Measurements from ENCODE around the gene IDS.
"Not testable (repeated sequence)": the region's sequence is repeated elsewhere in the genome, so short reads cannot be mapped to it uniquely, and the experiment has no call there.

IDS gene

DNA sequence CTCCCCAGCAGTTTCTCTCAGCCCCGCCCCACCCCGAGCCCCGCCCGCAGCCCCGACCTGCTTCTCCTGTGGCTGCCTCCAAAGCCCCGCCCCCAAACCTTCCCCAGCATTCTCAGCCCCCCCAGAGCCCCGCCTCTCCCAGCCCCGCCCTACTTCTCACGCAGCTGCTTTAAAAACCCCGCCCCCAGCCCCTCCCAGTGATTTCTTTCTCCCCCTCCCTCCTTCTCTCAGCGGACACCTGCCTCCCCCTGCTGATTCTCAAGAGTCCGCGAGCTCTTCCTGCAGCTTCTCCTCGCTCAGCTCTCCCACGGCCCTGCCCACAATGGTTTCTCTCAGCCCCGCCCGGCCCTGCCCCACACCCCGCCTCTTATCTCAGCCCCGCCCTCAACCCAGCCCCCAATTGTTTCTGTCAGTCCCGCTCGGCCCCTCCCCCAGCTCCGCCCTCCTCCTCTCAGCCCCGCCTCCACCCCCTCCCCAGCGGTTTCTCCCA, 35.1 kb upstream of the IDS start:
- no peak for TF ChIP-seq ZFX (IDR thresholded peaks at IDR 0.05)
- TF ChIP-seq, protein P1, sequence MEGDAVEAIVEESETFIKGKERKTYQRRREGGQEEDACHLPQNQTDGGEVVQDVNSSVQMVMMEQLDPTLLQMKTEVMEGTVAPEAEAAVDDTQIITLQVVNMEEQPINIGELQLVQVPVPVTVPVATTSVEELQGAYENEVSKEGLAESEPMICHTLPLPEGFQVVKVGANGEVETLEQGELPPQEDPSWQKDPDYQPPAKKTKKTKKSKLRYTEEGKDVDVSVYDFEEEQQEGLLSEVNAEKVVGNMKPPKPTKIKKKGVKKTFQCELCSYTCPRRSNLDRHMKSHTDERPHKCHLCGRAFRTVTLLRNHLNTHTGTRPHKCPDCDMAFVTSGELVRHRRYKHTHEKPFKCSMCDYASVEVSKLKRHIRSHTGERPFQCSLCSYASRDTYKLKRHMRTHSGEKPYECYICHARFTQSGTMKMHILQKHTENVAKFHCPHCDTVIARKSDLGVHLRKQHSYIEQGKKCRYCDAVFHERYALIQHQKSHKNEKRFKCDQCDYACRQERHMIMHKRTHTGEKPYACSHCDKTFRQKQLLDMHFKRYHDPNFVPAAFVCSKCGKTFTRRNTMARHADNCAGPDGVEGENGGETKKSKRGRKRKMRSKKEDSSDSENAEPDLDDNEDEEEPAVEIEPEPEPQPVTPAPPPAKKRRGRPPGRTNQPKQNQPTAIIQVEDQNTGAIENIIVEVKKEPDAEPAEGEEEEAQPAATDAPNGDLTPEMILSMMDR (conservative IDR thresholded peaks at IDR 0.05) = no peak
- peak overlapping the region; percentile 93 for H3K27ac ChIP-seq

DNA sequence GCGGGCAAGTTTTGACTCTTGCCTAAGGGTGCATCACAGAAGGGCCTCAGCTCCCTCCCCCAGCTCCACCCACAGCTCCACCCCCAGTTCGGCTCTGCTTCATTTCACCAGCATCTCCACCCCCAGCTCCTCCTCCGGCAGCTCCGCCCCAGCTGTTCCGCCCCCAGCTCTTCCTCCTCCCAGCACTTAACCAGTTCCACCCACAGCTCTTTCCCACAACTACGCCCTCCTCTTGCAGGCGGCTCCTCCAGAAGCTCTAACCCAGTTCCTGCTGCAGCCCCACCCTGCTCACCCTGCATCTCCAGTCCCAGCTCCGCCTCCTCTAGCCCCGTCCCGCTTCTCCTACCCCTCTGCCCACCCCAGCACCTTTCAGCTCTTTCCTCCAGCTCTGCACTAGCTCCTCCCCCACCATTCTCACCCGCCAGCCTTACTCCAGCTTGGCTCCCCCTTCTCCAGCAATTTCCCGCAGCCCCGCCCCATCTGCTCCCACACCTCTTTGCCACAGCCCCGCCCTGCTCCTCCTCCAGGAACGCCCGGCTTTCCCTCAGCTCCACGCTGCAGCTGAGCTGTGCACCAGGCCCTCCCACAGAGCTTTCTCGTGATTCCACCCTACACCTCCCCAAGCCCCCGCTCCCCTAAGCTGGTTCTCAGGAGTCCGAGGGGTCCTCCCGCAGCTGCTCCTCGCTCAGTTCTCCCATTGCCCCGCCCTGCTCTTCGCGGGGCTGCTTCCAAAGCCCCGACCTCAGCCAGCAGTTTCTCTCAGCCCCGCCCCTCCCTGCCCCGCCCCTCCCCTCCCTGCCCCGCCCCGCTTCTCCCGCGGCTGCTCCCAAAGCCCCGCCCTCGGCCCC, 34.4 kb upstream of the IDS start:
- TF ChIP-seq, protein P1 (conservative IDR thresholded peaks at IDR 0.05) = no peak
- no peak for TF ChIP-seq ZFX (IDR thresholded peaks at IDR 0.05)
- H3K27ac ChIP-seq = peak overlapping the region; percentile 93; the same call in 1 of the 2 replicates

DNA sequence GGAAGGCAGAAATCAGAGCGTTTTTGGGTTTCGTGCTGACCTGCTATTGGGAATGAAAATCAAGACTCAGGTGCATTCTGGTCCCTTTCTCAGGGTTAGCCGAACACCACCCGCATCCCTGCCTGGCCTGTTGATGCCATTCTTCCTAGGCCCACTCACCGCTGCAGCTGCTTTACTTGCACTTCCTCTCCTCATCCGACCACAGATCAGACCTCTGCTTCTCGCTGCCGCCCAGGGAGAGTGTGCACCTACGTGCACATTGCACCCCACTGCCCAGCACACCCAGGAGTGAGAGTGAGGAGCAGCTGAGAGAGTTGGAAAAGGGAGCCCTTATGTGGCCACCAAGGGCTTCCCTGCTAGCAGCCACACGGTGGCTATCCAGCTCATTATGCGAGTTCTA, 32.4 kb upstream of the IDS start:
- H3K27ac ChIP-seq = not testable (repeated sequence)

DNA sequence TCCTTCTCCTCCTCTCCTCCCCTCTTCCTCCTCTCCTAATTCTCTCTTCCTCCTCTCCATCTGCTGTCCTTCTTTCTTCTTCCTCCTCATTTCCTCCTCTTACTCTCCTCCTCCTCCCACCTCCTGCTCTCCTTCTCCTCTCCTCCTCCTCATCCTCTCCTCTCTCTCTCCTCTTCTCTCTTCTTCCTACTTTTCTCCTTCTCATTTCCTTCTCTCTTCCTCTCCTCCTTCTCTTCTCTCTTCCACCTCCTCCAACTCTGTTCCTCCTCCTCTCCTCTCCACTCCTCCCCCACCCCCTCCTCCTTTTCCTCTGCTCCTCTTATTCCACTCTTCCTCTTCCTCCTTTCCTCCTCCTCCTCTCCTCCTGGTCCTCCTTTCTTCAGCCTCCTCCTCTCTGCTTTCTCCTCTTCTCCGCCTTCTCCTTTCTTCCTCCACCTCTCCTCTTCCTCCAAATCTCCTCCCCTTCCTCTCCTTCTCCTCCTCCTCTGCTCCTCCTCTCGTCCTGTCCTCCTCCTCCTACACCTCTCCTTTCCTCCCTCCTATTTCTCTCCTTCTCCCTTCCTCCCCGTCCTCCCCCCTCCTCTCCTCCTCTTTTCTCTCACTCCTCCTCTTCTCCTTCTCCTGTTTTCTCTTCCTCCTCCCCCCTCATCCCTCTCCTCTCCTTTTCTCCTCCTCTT, 30.0 kb upstream of the IDS start:
- not testable (repeated sequence) for H3K27ac ChIP-seq

DNA sequence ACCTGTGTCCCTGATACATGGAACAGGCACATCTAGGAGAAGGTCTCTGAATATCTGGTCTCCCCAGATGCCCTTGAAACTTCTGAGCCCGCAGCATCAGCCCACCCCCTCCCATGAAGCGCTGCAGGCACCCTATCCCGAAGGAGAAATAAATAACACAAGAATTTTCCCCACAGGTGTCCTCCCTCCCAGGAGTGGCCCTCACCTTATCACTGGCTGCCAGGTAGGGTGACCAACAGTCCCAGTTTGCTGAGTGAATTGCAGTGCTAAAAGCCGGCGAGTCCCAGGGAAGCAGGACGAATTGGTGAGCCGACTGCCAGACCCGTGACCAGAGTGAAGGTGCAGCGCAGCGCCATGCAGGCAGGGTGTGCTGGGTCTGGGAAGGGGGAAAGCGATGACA, 28.9 kb upstream of the IDS start:
- H3K27ac ChIP-seq = not testable (repeated sequence)

DNA sequence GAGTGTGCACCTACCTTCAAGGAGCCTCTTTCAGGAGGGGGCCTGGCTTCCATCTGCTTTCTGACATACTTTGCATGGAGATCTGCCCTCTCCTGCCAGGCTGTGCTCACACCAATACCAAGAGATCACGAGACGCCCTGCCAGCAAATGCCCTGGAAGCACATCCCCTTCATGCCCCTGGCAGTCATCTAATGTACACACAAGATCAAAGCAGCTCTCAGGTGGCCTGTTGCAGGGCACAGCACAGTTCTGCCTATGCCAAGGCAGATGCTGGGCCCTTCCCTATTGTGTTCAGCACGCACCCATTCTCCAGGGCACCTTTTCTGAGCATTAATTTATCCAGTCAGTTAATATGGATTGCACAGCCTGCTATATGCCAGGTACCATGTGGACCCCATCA, 27.8 kb upstream of the IDS start:
- H3K27ac ChIP-seq = not testable (repeated sequence)

DNA sequence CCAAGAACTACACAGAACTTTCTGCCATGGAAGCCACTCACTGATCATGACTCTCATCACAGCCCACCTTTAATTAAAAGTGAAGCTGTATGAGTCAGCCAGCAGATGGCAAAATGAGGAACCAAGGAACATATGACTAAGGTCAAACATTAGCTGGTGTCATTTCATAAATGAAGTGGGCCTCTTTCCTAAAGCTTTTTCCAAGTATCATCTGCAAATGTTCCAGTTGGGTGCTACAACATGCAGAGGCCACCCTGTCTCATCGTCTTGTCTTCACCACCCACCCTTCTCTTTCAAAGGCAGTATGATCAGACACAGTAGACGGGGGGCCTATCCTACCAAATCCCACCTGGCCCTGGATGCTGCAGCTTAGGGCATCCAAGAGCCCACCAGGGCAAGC, 26.5 kb upstream of the IDS start:
- TF ChIP-seq, protein P1 (conservative IDR thresholded peaks at IDR 0.05) = no peak
- no peak for TF ChIP-seq ZFX (IDR thresholded peaks at IDR 0.05)
- H3K27ac ChIP-seq = no peak overlapping the region

DNA sequence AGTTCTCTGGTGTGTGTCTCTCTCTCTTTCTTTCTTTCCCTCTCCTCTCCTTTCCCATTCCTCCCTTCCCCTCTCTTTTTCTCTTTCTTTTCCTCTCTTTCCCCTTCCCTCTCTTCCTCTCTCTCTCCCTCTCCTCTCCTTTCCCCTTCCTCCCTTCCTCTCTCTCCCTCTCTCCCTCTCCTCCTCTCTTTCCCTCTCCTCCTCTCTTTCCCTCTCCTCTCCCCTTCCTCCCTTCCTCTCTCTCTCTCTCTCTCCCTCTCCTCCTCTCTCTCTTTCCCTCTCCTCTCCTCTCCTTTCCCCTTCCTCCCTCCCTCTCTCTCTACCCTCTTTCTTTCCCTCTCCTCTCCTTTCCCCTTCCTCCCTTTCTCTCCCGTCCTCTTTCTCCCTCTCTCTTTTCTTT, 23.3 kb upstream of the IDS start:
- H3K27ac ChIP-seq = no peak overlapping the region
- TF ChIP-seq ZFX (IDR thresholded peaks at IDR 0.05) = no peak
- TF ChIP-seq, protein P1 (conservative IDR thresholded peaks at IDR 0.05) = no peak

DNA sequence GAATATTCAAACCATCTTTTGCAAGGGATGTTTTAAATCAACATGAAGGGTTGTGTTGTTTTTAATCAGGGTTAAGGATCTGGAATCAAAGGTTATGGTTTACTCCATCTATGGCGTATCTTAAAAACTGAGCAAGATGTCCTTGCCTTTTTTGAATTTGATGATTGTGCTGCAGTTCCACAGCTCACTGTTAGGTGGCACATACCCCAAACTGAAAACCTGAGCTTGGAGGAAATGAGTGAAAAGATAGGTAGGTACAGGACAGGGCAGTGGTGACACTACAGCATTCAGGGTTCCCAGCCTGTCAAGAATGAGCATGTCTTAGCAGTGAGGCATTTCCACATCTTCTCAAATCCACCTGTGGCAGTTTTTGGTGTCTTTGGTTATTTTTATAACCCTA, 22.6 kb upstream of the IDS start:
- TF ChIP-seq, protein P1 (conservative IDR thresholded peaks at IDR 0.05) = peak; percentile 50
- TF ChIP-seq ZFX (IDR thresholded peaks at IDR 0.05) = no peak
- no peak overlapping the region for H3K27ac ChIP-seq

DNA sequence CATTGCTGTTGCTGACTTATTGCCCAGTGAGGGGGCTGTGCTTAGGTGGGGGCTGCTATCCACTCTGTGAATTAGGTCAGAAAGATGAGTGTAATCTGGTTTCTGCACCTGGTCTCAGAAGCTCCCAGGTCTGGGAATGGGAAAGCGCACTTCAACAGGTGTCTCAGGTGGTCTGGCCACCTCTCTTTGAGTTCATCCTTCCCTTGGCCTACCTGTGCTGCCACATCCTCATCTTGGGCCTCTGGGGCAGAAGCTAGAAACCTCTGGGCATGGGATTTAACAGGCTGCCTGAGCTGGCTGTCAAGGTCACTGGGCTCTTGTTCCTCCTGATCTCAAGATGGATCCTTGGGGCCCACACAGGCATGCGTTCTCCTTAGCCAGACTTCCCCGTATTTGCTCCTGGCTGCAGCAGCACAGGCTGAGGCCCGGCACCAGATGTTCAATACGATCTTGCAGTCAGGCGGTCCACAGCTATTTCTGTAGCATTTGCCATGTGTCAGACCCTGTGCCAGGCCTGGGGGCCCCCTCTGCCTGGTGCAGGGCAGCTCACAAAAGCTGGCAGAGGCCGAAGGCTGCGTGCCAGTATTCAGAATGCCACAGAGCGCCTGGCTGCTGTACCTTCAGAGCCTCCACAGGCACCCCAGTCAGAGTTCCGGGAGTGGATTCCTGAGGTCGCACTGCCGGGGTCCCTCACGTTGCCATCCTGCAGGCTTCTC, 21.4 kb upstream of the IDS start:
- H3K27ac ChIP-seq = not testable (repeated sequence)

DNA sequence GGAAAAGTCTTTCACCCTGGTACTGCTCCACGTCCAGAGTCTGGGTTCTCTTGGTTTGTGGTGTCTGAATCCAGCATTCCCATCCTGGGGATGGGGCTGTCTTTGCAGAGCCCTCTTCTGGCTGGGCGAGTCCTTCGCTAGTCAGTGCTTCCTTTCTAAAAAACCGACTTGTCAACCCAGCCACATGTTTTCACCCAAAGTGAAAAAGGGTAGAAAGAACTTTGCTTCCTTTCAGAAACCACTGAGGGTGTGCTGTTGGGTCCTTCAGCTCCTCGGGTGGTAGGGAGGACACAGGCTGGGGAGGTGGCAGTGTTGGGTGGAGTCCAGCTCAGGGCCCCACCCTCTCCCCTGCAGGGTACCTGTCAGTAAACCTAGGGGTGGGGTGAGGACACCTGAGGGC, 20.8 kb upstream of the IDS start:
- not testable (repeated sequence) for H3K27ac ChIP-seq

DNA sequence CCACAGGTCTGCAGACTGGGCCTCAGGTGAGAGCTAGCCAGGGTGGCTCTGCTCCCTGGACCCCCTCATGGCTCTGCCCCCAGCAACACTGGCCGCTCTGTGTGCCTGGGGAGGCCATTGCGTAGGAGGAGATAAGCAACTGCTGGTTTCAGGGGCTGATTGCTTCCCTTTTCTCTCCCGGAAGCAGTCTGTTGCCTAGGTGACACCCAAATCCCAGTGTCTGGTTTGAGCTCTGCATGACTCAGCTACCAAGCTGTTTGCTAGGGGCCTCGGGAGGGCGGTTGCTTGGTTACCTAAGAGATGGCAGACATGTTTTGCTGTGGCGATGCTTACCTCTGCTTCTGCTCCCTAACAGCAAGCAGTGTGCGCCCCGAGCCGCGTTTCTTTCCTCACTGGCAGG, 20.3 kb upstream of the IDS start:
- not testable (repeated sequence) for H3K27ac ChIP-seq
